ENCODE data around the gene FGFR2. TPM values are rescaled to one million over a fixed set of nuclear protein-coding genes. Genes with fewer than 3 reads are reported as not detected.

The FGFR2 gene
- total RNA-seq, 1 donor from 2014 or later = not detected

DNA sequence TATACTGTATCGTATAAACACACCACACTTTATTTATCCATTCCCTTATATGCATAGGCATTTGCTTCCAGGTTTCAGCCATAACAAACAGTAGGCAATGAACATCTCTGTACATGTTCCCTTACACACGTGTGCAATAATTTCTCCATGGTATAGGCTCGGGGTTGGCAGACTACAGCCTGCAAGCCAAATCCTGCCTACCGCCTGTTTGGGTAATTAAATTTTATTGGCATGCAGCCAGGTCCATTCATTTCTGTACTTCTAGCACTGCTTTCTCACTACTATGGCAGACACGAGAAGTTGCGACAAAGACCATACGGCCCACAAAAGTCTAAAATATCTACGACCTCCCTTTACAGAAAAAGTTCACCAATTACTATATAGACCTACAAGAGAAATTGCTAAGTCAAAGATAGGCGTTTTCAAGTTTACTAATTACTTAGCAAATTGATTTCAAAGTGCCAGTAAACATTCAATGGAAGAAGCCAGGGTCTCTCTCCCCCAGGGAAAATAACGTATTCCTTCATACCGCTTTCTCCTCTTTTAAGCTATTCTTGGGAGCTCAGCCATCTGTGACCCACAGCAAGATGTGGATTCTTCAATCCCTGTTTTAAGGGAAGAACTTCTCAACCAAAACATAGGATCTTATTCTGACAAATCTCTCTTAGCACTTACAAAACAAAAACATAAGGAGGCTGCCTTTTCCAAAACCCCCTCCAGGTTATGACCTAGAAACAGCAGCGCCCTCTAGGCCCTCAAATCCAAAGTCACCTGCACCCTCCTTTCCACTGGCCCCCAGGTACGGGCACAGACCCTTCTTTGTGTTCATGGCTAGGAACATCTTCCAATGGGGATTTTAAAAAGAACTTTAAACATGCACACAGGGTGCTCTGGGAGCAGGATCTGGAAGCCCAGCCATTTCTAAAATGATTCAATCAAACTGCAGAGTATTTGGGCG, 100.5 kb downstream of the FGFR2 start:
- no peak for DNase-seq (ENCODE audit: low read depth in 2 of 2)

DNA sequence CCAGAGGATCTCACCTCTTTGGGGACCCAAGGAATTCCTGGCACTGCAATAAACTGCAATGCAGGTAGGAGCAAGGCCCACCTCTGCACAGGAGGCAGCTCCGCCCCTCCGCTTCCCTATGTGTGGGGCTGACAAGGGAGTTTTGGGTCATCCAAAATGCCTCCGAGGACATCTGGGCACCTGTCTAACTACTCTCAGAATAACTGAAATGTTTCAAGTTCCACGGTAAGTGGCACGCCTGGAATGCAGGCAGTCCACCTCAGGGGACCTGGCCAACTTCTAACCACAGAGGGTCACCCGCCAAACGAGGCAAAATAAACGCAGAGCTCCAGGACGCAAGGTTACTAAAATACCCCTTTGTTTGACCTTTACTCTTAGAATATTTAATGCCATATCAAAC, 102.5 kb downstream of the FGFR2 start:
- no peak for DNase-seq (ENCODE audit: low read depth in 2 of 2)

DNA sequence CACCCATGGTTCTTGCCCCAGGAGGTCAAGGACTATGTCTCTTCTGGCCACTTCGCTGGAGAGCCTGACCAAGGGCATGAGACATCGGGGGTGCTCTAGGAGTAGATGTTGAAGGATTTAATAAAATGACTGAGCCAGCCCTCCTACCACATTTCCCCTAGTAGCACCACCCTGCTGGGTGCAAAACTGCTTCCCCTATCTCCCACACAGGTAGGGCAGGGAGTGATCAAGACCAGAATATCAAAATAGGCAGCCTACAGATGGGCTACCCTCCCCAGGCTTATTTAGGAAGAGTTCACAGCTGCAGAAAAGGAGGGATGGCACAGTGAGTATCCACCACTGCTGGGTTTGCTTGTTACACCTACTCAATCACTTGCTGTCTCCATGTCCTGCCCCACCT, 103.9 kb downstream of the FGFR2 start:
- no peak for DNase-seq (ENCODE audit: low read depth in 2 of 2)

DNA sequence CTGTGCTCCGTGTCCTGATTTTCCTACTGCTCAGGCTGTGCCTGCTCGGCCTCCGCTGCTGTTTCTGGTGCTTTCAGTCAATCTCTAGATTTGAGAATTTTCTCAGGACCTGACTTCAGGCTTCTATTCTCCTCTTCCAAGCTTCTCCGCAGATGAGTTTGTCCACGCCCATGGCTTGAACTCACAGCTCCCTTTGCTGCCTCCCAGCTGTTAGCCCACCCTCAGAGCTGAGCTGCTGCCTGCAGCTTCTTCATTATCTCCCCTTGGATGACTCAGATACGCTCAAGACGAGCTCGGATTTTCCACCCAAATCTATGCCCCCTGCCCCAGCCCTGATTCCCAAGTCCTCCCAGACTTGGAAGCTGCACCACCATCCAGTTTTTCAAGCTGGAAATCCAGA, 104.7 kb downstream of the FGFR2 start:
- DNase-seq (ENCODE audit: low read depth in 2 of 2) = no peak

DNA sequence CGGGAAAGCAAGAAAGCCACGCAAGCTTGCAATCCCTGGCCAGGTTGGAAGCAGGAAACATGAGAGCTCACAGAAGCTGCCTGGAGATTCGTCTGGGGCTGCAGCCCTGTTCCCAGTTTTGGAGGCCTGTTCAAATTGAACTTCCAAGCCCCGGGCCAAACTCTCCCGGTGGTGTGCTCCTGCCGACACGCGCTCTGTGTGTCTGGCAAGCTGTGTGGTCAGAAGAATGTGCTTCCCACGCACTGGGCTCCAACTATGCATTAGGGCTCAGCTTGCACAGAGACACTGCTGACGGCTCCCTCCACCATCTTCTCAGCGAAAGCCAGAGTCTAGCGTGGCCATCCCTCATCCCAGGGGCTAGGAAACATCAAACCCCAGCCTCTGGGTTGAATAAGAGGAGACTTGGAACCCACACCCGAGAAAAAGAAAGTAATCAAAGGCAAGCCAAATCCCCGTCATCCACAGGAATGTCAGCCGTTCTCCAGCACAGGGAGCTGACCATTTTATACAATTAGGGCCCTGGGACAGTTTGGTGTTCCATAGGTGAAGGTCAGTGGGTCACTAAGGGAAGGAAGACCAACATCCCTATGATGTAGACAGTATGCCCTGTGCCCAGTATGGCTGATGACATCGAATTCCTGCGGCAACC, 107.2 kb downstream of the FGFR2 start:
- DNase-seq (ENCODE audit: low read depth in 2 of 2) = no peak

DNA sequence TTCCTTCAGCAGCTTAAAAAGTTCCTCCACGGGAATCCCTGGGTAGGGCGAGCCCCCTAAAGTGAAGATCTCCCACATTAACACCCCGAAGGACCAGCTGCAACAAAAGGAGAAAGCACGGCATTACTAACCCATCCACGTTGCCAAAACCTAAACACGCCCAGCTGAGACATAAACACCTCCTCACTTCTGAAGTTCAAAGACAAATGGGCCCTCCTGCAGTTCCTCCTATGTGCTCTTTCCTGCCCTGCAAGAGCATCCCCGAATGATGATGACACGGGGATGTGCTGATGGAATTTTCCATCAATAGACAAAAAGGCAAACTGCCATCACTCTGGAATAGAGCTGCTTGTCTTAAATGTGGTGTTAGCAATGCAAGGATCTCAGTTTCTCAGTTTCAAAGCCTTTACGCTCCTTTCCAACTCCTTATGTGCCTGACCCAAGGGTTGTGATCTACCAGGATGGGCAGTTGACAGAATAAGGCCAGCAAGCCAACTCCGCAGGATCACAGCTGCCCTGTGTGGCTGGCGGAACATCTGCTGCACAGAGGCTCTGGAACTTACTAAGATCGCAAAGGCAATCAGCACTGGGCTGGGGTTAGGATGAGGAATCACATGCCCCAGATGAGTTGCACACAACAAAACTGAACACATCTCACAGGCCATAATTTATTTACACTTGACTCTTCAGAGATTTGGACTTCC, 112.7 kb downstream of the FGFR2 start:
- DNase-seq (ENCODE audit: low read depth in 2 of 2) = no peak

DNA sequence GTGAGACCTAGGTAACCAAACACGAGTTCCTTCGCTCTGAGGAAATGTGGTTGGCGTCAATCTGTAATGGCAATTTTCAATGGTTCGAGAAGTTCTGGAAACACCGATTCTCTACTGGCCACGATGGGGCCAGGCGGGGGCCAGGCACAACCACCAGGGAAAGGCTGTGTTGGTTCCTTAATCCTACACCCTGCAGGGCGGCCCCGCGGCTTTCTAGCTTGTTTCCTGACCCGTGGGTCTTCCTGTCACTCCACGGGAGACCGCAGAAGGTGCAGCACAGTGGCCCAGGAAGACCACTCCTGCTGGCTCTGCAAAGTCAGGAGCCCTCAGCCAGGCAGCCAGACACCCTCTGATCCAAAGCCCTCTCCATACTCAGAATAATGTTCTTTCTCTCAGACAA, 113.4 kb downstream of the FGFR2 start:
- no peak for DNase-seq (ENCODE audit: low read depth in 2 of 2)

DNA sequence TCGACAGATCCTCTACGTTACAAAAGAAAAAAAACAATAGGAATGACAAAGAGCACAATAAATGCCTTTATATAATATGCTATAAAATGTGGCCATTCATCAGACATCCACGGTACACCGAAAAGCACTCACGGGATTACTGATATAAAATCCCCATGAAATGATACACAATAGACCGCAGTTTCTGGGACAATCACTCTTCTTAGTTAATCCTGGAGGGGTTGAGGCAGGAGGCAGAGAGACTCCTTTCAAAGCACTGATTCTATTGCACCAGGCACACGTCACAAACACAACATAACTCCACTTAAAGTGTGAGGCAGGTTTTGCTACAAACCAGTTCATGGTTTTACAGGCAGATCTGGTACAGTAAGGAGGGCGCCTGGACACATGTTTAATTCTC, 113.8 kb downstream of the FGFR2 start:
- DNase-seq (ENCODE audit: low read depth in 2 of 2) = no peak

DNA sequence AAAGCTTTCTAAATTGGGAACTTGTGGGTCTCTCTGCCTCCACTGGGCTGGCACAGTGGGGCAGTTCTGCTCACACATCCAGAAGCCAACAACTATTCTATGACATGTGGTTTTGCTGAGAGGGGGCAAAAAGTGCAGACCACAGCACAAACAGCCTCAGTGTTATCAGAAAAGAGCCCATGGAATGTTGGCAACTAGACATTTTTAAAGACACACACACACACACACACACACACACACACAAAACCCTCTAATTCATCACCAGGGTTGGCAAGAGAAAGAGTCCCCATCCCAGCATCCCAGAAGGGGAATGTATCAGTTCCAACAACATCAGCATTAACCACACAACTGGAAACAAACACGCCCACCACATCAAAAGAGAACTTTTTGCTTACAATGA, 117.1 kb downstream of the FGFR2 start:
- DNase-seq (ENCODE audit: low read depth in 2 of 2) = no peak

DNA sequence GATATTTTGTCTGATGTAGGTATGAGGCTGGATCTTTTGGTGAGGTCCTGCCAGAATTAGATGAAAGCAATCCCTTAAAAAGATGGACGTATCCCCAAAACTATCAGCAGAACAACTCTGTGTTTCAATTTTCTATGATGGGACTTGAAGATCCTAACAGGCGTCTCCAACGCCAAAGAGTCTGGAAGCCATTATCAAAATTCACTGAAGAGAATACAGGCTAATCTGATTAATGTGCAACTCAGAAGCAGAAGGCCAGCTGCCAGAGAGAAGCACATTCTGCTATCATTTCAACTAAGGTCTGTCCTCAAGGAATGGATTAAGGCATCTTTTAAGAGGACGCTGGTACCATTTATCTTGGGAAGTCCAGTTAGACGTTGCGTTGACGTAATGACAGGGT, 119.7 kb downstream of the FGFR2 start:
- DNase-seq (ENCODE audit: low read depth in 2 of 2) = no peak

DNA sequence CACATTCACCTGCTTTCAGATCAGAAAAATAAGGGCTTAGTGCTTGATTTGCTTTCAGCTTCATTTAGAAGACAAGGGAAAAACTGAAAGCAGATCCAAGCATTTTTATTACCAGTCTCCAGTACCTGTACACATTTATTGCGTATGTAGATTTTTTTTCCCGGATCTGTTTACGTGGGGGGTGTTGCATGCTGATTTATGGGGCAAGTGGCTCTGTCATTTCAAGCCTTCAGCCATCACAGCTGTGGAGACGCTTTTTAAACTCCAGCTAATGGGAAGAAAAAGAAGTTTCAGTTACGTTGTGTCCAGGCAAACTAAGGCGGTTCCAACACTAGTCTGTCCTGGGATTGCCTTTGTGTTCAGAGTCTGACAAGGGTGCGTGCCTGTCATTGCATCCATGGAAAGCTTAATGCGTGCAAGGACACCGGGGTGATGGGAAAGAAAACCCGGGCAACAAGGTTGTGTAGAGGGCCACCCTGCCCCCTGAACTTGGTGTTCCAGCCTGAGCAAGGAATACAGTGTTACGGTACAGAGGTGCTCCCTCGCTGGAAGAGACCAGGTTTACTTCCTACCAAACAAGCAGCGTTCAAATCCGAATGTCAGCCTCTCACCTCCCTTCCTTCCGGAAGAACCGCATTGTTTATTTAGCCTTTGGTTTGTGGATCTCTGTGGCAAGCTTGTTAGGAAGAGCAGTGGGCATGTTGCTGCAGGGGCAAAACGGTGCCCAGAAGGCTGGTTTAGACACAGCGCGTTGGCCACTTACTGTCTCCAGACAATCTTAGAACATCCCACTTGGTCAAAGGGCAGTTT, 128.2 kb downstream of the FGFR2 start:
- no peak for DNase-seq (ENCODE audit: low read depth in 2 of 2)

DNA sequence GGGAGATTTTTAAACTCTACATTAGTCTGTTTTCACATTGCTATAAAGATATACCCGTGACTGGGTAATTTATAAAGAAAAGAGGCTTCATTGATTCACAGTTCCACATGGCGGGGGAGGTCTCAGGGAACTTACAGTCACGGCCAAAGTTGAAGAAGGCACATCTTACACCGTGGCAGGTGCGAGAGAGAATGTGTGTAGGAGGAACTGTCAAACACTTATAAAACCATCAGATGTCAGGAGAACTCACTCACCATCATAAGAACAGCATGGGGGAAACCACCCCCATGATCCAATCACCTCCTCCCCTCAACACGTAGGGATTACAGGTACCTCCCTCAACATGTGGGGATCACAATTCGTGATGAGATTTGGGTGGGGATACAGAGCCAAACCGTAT, 129.5 kb downstream of the FGFR2 start:
- DNase-seq (ENCODE audit: low read depth in 2 of 2) = no peak

DNA sequence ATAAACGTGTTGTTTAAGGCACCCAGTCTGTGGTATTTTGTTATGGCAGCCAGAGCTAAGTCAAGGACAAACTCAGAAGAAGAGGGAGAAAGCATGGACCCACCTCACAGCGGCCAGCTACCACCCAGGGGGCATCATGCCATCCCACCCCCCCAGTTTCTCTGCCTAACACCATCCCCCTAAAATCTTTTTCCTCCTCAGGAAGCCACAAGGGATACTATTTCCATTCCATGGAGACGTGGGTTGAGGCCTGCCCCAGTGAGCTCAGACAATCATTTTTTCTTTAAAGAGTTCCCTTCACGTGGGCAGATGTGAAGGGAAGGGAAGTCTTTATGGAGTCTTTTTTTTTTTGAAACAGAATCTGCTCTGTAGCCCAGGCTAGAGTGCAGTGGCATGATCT, 131.8 kb downstream of the FGFR2 start:
- no peak for DNase-seq (ENCODE audit: low read depth in 2 of 2)

DNA sequence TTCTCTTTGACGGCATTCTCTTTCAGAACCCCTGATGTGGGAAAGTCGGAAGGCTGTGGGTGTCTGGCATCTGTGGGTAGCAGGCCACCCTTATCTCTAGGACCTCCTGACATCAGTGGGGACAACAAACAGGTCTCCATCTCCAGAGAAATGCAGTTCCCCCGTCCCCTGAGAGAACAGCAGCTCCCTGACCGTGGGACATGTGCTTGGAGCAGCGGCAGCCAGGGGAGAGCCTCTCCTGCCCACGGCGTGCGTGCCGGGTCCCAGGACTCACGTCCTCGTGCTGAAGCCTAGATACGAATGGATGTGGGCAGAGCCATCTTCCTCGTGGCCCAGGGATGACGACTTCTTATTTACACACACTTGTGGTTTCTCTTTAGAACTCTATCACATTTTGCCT, 133.0 kb downstream of the FGFR2 start:
- no peak for DNase-seq (ENCODE audit: low read depth in 2 of 2)

DNA sequence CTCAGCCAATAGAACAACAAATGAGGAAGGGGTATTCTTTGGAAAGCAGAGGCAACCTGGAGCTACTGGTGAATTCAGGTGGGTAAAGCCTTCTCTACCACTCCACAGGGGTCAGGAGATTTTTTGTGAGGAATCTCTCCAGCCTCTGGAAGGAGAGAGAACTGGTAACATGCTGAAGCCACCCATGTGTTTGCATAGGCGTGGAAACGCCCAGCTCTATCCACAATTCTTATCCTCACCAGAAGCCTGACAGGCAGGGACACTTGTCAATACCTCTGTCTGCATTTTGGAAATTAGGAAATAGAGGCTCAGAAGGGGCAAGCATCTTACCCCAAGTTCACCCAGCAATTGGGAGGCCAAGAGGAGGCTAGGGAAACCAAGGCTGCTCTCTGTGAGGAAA, 133.7 kb downstream of the FGFR2 start:
- no peak for DNase-seq (ENCODE audit: low read depth in 2 of 2)

DNA sequence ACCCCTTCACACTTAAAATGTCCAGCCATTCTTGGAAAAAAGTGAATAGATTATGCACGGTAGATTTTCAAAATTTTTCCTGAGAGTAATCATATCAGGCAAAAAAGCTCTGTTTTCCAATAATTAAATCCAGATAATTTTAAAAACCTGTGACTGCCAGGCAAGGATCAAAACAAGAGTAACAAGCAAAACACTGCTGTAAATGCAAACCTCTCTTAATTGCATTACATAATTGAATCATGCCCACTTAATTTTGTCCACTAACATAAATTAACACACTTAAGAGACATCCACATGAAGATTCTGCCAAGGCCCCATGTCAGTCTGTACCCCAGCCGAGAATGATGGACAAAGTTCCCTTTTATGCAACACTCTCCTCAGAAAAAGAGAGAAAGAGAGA, 135.3 kb downstream of the FGFR2 start:
- DNase-seq (ENCODE audit: low read depth in 2 of 2) = no peak

DNA sequence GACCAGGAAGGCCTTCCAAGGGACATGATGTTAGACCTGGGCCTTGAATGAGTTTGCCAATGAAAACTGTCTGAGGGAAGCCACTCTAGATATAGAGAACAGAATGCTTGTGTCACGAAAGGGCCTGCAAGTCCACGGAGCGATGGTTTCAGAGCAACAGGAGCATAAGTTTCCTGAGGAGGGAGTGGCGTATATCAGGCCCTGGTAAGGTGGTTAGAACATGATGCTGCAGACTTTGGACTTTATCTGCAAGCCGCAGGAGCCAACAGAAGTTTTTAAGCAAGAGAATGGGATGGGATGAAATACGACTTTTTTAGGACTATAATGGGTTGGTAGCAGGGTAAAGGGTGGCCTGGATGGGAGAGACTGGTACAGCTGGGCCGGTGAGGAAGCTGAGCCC, 136.0 kb downstream of the FGFR2 start:
- DNase-seq (ENCODE audit: low read depth in 2 of 2) = no peak

DNA sequence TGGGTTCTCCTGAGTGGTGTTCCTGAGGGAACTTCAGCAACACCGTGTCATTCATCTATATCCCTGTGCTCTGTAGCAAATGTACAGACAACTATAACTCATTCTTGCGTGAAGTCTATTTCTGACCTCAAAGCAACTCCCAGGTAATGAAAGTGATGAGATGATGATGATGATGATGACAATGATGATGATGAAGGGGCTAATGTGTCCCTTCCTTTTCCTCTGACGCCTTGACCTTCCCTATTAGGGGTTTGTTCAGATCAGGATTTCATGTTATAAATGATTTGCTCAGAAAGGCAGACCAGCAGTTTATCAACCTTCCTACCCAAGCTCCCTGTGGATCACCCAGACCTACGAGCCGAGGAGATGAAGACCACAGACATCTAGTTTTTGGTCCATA, 136.9 kb downstream of the FGFR2 start:
- no peak for DNase-seq (ENCODE audit: low read depth in 2 of 2)

DNA sequence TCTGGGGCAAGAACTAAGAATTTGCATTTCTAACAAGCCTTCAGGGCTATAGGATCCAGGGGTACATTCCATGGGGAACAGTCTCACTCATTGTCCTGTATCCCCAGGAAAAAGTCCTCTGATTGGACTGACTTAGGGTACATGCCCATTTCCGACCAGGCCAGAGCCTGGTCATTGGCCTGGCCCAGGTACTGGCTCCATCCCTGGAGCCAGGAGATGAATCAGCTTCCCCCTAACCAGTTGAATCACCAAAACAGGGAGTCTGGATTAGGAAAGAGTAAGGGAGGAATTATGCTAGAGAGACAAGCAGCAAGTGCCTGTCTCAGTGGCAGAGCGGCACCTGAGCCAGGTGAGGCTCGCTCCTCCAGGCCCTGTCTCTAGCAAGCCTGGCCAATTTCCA, 137.5 kb downstream of the FGFR2 start:
- no peak for DNase-seq (ENCODE audit: low read depth in 2 of 2)

DNA sequence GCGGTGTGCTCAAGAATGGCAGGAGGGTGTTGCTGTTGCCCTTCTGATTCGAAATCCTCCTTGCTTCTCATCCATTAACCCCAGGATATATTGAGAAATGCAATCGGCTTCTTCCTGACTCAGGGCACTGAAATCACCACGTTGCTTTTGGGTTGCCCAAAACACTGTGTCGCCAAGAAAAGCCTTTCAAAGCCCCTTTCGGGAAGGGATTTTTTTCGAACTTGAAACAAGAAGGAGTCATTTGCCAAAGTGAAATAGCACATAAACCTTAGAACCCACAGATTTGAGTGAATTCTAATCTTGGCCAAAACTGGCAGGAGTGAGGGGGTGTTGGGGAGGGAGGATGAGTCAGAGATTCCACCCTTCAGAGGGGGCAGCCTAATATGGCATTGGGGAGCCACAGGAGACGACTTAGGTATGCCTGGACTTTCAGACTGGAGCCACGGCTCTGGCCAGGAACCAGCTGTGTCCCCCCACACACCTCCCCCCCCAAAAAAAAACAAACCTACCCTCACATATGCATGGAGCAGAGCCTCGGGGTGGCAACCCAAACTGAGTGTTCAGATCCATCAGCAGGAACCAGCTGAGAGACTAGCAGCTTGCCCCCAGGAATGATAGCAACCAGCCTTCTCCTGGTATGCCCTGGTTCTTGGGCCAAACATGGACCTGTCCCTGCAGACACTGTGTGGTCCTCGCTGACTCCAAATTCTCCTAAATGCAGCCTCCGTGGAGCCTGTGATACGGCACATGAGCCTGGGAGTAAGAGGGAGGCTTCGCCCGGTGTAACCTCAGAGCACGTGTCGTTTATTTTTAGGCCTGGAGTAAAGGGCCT, 138.4 kb downstream of the FGFR2 start:
- no peak for DNase-seq (ENCODE audit: low read depth in 2 of 2)

DNA sequence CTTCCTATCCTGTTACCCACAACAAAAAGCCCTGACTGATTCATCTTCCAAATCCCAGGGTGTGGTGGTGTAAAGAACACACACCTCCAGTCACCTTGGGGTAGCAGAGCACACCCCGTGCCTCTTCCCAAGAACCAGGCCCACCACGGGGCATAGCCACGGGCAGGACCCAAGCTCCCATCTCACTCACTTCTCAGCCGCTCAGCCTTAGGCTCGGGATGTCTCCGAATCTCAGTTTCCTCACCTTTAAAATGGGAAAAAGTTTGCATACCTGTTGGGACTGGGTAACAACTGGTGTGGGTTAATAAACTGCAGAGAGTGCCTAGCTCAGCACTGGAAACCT, 139.0 kb downstream of the FGFR2 start:
- DNase-seq (ENCODE audit: low read depth in 2 of 2) = no peak
